ENCODE measurements around the gene TCAIM.

The TCAIM gene

GRCh38 chr3:44418549-44418948 is 80.0 kb downstream of the TCAIM start:
- in situ Hi-C loops (cut with HindIII; ENCODE audit: low sequenced_read_pairs), result no loop called here
- DNase-seq (ENCODE audit: low read depth), result no peak
- peak; percentile 16 for TF ChIP-seq CTCF (IDR thresholded peaks at IDR 0.05; ENCODE audit: low read depth, low read length, missing control alignments)
- no peak overlapping the region for H3K4me3 ChIP-seq (ENCODE audit: low read depth, low read length)

- TF ChIP-seq CTCF (IDR thresholded peaks at IDR 0.05; ENCODE audit: low read depth, low read length, missing control alignments), result no peak
- in situ Hi-C loops (cut with HindIII; ENCODE audit: low sequenced_read_pairs), result no loop called here
- no peak overlapping the region for H3K4me3 ChIP-seq (ENCODE audit: low read depth, low read length)
- no peak for DNase-seq (ENCODE audit: low read depth)
Observed at GRCh38 chr3:44419116-44419922, 80.8 kb downstream of the TCAIM start.

- in situ Hi-C loops (cut with HindIII; ENCODE audit: low sequenced_read_pairs), result no loop called here
- no peak for TF ChIP-seq CTCF (IDR thresholded peaks at IDR 0.05; ENCODE audit: low read depth, low read length, missing control alignments)
- DNase-seq (ENCODE audit: low read depth), result no peak
- H3K4me3 ChIP-seq (ENCODE audit: low read depth, low read length), result no peak overlapping the region
Observed at GRCh38 chr3:44419923-44420650, 81.5 kb downstream of the TCAIM start.

- H3K4me3 ChIP-seq (ENCODE audit: low read depth, low read length), result no peak overlapping the region
- no peak for TF ChIP-seq CTCF (IDR thresholded peaks at IDR 0.05; ENCODE audit: low read depth, low read length, missing control alignments)
- in situ Hi-C loops (cut with HindIII; ENCODE audit: low sequenced_read_pairs), result no loop called here
- no peak for DNase-seq (ENCODE audit: low read depth)
Observed at GRCh38 chr3:44420676-44421075, 82.1 kb downstream of the TCAIM start.

GRCh38 chr3:44421280-44421679 is 82.7 kb downstream of the TCAIM start:
- in situ Hi-C loops (cut with HindIII; ENCODE audit: low sequenced_read_pairs), result no loop called here
- no peak for TF ChIP-seq CTCF (IDR thresholded peaks at IDR 0.05; ENCODE audit: low read depth, low read length, missing control alignments)
- H3K4me3 ChIP-seq (ENCODE audit: low read depth, low read length), result no peak overlapping the region
- no peak for DNase-seq (ENCODE audit: low read depth)

- DNase-seq (ENCODE audit: low read depth), result no peak
- no peak for TF ChIP-seq CTCF (IDR thresholded peaks at IDR 0.05; ENCODE audit: low read depth, low read length, missing control alignments)
- in situ Hi-C loops (cut with HindIII; ENCODE audit: low sequenced_read_pairs), result no loop called here
- H3K4me3 ChIP-seq (ENCODE audit: low read depth, low read length), result no peak overlapping the region
Observed at GRCh38 chr3:44424758-44425157, 86.2 kb downstream of the TCAIM start.
